SK-N-SH (cell line): ENCODE results near the gene UBN1.

Source experiments
- CHD2 ChIP-seq: fragments of 150-350 bp; IDR thresholded peaks from 2 replicates; pipeline ENCODE4 v1.6.1; 2018; ENCODE audit warnings: low read length; ENCODE audit not compliant: partially characterized antibody
- CTCF ChIP-seq: fragments of 200-600 bp; sonication (generic); IDR thresholded peaks from 2 replicates; pipeline ENCODE4 v1.6.1; 2017; ENCODE audit warnings: antibody characterized with exemption, mild to moderate bottlenecking, moderate library complexity
- EP300 ChIP-seq, 2 experiments: IDR thresholded peaks; 2 replicates each; pipeline versions ENCODE4 v1.4.0 to v1.6.1; 2012; ENCODE audit warnings: borderline replicate concordance in 1 of 2, low read depth in 1 of 2, low read length in 1 of 2
- EZH2phosphoT487 ChIP-seq: fragments of 200-600 bp; sonication (generic); IDR thresholded peaks from 2 replicates; pipeline ENCODE4 v1.6.1; 2017; ENCODE audit warnings: low read depth, mixed run types, mild to moderate bottlenecking, antibody characterized with exemption, moderate library complexity, borderline replicate concordance
- FOXM1 ChIP-seq: IDR thresholded peaks from 2 replicates; pipeline ENCODE4 v1.4.0; 2012; ENCODE audit warnings: low read depth, mild to moderate bottlenecking
- POLR2AphosphoS5 ChIP-seq: IDR thresholded peaks from 2 replicates; pipeline ENCODE4 v1.6.1; 2012; ENCODE audit warnings: low read depth, low read length
- RCOR1 ChIP-seq: fragments of 150-350 bp; IDR thresholded peaks from 2 replicates; pipeline ENCODE4 v1.6.1; 2017; ENCODE audit warnings: antibody characterized with exemption, low read length
- RFX5 ChIP-seq: IDR thresholded peaks from 2 replicates; pipeline ENCODE4 v1.6.1; 2012; ENCODE audit warnings: mild to moderate bottlenecking, improper control_type of control experiment, low read length
- SMC3 ChIP-seq: IDR thresholded peaks from 2 replicates; pipeline ENCODE4 v1.6.1; 2012; ENCODE audit warnings: low read depth, low read length, improper control_type of control experiment
- TAF1 ChIP-seq: IDR thresholded peaks from 2 replicates; pipeline ENCODE4 v1.6.1; 2012; ENCODE audit warnings: low read depth, mild to moderate bottlenecking, low read length, moderate library complexity, borderline replicate concordance
- YY1 ChIP-seq: IDR thresholded peaks from 2 replicates; pipeline ENCODE4 v1.4.0; 2012; ENCODE audit warnings: low read depth, mild to moderate bottlenecking
- ZBTB33 ChIP-seq: IDR thresholded peaks from 2 replicates; pipeline ENCODE4 v1.4.0; 2012; ENCODE audit warnings: low read depth, borderline replicate concordance
- TF ChIP-seq, protein P1 (sequence below): fragments of 150-350 bp; IDR thresholded peaks from 2 replicates; pipeline ENCODE4 v1.6.1; 2017; ENCODE audit warnings: antibody characterized with exemption, low read length, low read depth, borderline replicate concordance
- TF ChIP-seq, protein P2 (sequence below): IDR thresholded peaks from 2 replicates; pipeline ENCODE4; 2012

DNA sequence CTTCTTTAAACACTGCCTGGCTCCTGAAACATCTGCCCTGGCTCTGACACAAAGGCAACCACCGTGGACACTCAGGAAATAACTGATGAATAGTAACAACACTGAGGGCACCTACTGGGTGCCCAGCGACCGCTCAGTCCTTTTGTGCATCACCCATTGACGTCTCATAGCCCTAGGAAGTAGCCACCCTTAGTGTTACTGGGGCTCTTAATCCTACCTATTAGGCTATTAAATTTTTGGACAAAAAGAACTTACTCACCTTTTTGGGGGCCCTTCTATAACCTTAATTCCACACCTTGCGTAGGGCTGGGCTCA lies 78.0 kb downstream of the UBN1 start:
- TF ChIP-seq, protein P1, sequence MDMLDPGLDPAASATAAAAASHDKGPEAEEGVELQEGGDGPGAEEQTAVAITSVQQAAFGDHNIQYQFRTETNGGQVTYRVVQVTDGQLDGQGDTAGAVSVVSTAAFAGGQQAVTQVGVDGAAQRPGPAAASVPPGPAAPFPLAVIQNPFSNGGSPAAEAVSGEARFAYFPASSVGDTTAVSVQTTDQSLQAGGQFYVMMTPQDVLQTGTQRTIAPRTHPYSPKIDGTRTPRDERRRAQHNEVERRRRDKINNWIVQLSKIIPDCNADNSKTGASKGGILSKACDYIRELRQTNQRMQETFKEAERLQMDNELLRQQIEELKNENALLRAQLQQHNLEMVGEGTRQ = no peak
- TF ChIP-seq RCOR1 (no peak), CTCF (no peak), EP300 (IDR thresholded peaks at IDR 0.05; ENCODE audit: borderline replicate concordance in 1 of 2, low read depth in 1 of 2, low read length in 1 of 2) (no peak), CHD2 (no peak), POLR2AphosphoS5 (no peak), TAF1 (no peak), FOXM1 (no peak), YY1 (no peak), EZH2phosphoT487 (no peak), RFX5 (no peak), SMC3 (no peak), ZBTB33 (no peak)
- TF ChIP-seq, protein P2, sequence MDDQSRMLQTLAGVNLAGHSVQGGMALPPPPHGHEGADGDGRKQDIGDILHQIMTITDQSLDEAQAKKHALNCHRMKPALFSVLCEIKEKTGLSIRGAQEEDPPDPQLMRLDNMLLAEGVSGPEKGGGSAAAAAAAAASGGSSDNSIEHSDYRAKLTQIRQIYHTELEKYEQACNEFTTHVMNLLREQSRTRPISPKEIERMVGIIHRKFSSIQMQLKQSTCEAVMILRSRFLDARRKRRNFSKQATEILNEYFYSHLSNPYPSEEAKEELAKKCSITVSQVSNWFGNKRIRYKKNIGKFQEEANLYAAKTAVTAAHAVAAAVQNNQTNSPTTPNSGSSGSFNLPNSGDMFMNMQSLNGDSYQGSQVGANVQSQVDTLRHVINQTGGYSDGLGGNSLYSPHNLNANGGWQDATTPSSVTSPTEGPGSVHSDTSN = no peak
